ENCODE results near the gene TP53RK. TPM values are rescaled to one million over a fixed set of nuclear protein-coding genes. Genes with fewer than 3 reads are reported as not detected.

TP53RK gene
- polyA plus RNA-seq, 1 donor from 2014 or later = 22.7 TPM

DNA sequence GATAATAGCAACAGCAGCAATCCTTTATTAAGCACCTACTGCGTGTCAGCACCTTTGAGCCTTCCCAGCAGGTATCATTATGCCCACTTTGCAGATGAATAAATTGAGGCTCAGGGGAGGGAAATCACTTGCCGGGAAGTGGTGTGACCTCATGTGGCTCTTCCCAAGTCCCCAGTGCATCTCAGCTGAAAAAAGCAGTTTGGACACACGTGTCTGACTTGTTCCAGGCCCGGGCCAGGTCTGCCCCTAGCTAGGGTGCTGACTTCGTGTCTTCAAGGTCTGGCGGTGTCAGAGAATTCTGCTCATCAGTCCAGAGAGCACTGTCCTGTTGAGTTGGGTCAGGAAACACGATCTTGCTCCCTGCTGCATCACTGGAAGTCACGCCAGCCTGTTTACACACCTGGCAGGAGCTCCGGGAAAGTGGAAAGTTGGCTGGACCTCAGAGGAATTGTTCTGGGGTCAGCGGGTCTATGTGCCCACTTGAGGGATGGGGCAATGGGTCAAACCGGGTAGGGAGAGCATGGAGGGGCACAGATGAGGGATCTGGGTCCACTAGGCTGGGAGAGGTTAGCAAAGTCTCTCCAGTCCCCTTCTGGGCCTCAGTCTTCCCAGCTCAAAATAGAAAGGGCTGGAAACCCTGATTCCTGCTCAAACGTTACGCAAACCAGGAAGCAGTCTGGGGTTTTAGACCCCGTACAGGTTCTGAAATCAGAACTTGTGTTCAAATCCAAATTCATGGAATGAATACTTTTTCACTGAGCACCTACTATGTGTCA lies 48.5 kb downstream of the TP53RK start:
- H3K9me3 ChIP-seq (ENCODE audit: low read length) = no peaks in the 10 kb centered on the region
- H3K4me3 ChIP-seq (ENCODE audit: low read length) = no peak overlapping the region
- H3K9ac ChIP-seq (ENCODE audit: low read length) = no peak overlapping the region
- H3K27ac ChIP-seq (ENCODE audit: low read length) = no peak overlapping the region
- H2AFZ ChIP-seq (ENCODE audit: low read depth, low read length) = no peak overlapping the region
- H3K27me3 ChIP-seq (ENCODE audit: insufficient read depth, low read depth, low read length) = no peaks in the 10 kb centered on the region
- no peaks in the 10 kb centered on the region for H3K79me2 ChIP-seq (replicated peaks; ENCODE audit: insufficient read depth, low read length)
- H3F3A ChIP-seq (ENCODE audit: insufficient read depth, low read length, poor library complexity, severe bottlenecking) = no peaks in the 10 kb centered on the region
- no peaks in the 10 kb centered on the region for H3K9me2 ChIP-seq (ENCODE audit: insufficient read depth, low read length)
- H3K4me2 ChIP-seq (ENCODE audit: low read length) = no peak overlapping the region
- no peak for TF ChIP-seq RAD21 (conservative IDR thresholded peaks at IDR 0.05)
- no peak for TF ChIP-seq EZH2 (IDR thresholded peaks at IDR 0.05; ENCODE audit: borderline replicate concordance, insufficient read depth, low read length, poor library complexity, severe bottlenecking)
- TF ChIP-seq POLR2AphosphoS5 (IDR thresholded peaks at IDR 0.05) = no peak
- TF ChIP-seq TAF1 (IDR thresholded peaks at IDR 0.05; ENCODE audit: low read depth) = no peak
- TF ChIP-seq, protein P1, sequence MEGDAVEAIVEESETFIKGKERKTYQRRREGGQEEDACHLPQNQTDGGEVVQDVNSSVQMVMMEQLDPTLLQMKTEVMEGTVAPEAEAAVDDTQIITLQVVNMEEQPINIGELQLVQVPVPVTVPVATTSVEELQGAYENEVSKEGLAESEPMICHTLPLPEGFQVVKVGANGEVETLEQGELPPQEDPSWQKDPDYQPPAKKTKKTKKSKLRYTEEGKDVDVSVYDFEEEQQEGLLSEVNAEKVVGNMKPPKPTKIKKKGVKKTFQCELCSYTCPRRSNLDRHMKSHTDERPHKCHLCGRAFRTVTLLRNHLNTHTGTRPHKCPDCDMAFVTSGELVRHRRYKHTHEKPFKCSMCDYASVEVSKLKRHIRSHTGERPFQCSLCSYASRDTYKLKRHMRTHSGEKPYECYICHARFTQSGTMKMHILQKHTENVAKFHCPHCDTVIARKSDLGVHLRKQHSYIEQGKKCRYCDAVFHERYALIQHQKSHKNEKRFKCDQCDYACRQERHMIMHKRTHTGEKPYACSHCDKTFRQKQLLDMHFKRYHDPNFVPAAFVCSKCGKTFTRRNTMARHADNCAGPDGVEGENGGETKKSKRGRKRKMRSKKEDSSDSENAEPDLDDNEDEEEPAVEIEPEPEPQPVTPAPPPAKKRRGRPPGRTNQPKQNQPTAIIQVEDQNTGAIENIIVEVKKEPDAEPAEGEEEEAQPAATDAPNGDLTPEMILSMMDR (IDR thresholded peaks at IDR 0.05; ENCODE audit: poor library complexity, severe bottlenecking) = no peak
- no peak for TF ChIP-seq EP300 (conservative IDR thresholded peaks at IDR 0.05; ENCODE audit: poor library complexity, severe bottlenecking)
- no peak for TF ChIP-seq SMC3 (conservative IDR thresholded peaks at IDR 0.05; ENCODE audit: poor library complexity)
- TF ChIP-seq, protein P2, sequence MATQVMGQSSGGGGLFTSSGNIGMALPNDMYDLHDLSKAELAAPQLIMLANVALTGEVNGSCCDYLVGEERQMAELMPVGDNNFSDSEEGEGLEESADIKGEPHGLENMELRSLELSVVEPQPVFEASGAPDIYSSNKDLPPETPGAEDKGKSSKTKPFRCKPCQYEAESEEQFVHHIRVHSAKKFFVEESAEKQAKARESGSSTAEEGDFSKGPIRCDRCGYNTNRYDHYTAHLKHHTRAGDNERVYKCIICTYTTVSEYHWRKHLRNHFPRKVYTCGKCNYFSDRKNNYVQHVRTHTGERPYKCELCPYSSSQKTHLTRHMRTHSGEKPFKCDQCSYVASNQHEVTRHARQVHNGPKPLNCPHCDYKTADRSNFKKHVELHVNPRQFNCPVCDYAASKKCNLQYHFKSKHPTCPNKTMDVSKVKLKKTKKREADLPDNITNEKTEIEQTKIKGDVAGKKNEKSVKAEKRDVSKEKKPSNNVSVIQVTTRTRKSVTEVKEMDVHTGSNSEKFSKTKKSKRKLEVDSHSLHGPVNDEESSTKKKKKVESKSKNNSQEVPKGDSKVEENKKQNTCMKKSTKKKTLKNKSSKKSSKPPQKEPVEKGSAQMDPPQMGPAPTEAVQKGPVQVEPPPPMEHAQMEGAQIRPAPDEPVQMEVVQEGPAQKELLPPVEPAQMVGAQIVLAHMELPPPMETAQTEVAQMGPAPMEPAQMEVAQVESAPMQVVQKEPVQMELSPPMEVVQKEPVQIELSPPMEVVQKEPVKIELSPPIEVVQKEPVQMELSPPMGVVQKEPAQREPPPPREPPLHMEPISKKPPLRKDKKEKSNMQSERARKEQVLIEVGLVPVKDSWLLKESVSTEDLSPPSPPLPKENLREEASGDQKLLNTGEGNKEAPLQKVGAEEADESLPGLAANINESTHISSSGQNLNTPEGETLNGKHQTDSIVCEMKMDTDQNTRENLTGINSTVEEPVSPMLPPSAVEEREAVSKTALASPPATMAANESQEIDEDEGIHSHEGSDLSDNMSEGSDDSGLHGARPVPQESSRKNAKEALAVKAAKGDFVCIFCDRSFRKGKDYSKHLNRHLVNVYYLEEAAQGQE (IDR thresholded peaks at IDR 0.05; ENCODE audit: borderline replicate concordance) = no peak
- TF ChIP-seq MXI1 (conservative IDR thresholded peaks at IDR 0.05; ENCODE audit: poor library complexity, severe bottlenecking) = no peak
- H3K36me3 ChIP-seq (ENCODE audit: insufficient read depth, low read length) = no peaks in the 10 kb centered on the region
- H4K20me1 ChIP-seq (ENCODE audit: insufficient read depth) = no peaks in the 10 kb centered on the region

DNA sequence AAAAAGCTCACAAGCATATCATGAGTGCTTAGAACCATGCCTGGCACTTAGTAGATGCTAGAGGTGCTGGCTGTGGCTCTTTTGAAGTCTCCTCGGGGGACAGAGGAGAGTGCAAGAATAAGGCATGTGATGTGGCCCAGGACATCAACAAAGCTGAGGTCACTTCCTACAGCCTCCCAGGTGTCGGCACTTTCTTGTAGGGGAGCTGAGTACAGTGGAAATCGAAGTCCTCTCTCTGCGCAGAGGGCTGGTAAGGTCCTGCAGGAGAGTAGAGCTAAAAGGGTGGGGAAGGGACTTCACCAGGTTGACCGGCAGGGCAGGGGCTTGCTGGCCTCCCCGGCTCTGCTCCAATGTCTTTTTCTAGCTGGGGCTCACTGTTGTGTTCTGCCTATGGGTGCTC lies 49.2 kb downstream of the TP53RK start:
- H3K9me2 ChIP-seq (ENCODE audit: insufficient read depth, low read length) = no peaks in the 10 kb centered on the region
- TF ChIP-seq, protein P1 (IDR thresholded peaks at IDR 0.05; ENCODE audit: poor library complexity, severe bottlenecking) = no peak
- TF ChIP-seq EZH2 (IDR thresholded peaks at IDR 0.05; ENCODE audit: borderline replicate concordance, insufficient read depth, low read length, poor library complexity, severe bottlenecking) (no peak), MXI1 (conservative IDR thresholded peaks at IDR 0.05; ENCODE audit: poor library complexity, severe bottlenecking) (no peak), POLR2AphosphoS5 (IDR thresholded peaks at IDR 0.05) (no peak), EP300 (conservative IDR thresholded peaks at IDR 0.05; ENCODE audit: poor library complexity, severe bottlenecking) (no peak), TAF1 (IDR thresholded peaks at IDR 0.05; ENCODE audit: low read depth) (no peak)
- H3F3A ChIP-seq (ENCODE audit: insufficient read depth, low read length, poor library complexity, severe bottlenecking) = no peaks in the 10 kb centered on the region
- no peak overlapping the region for H3K27ac ChIP-seq (ENCODE audit: low read length)
- H2AFZ ChIP-seq (ENCODE audit: low read depth, low read length) = no peak overlapping the region
- no peaks in the 10 kb centered on the region for H3K9me3 ChIP-seq (ENCODE audit: low read length)
- H3K27me3 ChIP-seq (ENCODE audit: insufficient read depth, low read depth, low read length) = no peaks in the 10 kb centered on the region
- H4K20me1 ChIP-seq (ENCODE audit: insufficient read depth) = no peaks in the 10 kb centered on the region
- no peak overlapping the region for H3K4me2 ChIP-seq (ENCODE audit: low read length)
- H3K9ac ChIP-seq (ENCODE audit: low read length) = no peak overlapping the region
- H3K36me3 ChIP-seq (ENCODE audit: insufficient read depth, low read length) = no peaks in the 10 kb centered on the region
- H3K4me3 ChIP-seq (ENCODE audit: low read length) = no peak overlapping the region
- H3K79me2 ChIP-seq (replicated peaks; ENCODE audit: insufficient read depth, low read length) = no peaks in the 10 kb centered on the region
